Measurements from ENCODE around the gene EPM2A. TPM values are rescaled to one million over a fixed set of nuclear protein-coding genes. Genes with fewer than 3 reads are reported as not detected.

Gene EPM2A
- total and polyA plus RNA-seq, 2 experiments from 2014 or later: 6.9 to 9.3 TPM

DNA sequence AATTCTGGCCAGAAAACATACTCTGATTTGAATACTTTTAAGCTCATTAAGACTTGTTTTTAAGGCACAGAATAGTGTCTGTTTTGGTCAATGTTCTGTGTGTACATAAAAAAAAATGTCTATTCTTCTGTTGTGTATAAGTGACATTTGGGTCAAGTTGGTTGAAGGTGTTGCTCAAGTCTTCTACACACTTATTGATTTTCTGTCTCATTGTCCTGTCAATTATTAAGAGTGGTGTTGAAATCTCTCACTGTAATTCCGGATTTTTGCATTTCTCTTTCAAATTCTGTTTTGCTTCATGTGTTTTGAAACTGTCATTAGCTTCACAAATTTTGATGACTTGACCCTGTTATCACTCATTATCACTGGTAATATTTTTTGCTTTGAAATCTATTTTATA lies 37.5 kb upstream of the EPM2A start:
- WGBS (ENCODE audit: low lambda C conversion rate, missing lambda C conversion rate): 89% methylated on average over 1 of the region's 1 CpG
- no peak overlapping the region for H3K4me3 ChIP-seq
- H3K4me1 ChIP-seq (ENCODE audit: insufficient read depth): no peaks in the 10 kb centered on the region
- no peak overlapping the region for H2AFZ ChIP-seq
- H4K20me1 ChIP-seq (ENCODE audit: insufficient read depth, poor library complexity, severe bottlenecking): no peaks in the 10 kb centered on the region
- no peak overlapping the region for H3K27ac ChIP-seq
- H3K27me3 ChIP-seq: no peaks in the 10 kb centered on the region
- no peaks in the 10 kb centered on the region for H3K9me2 ChIP-seq (replicated peaks; ENCODE audit: insufficient read depth)
- no peak for TF ChIP-seq EZH2phosphoT487 (IDR thresholded peaks at IDR 0.05; ENCODE audit: low read depth, severe bottlenecking, unreplicated experiment)
- TF ChIP-seq, protein P1, sequence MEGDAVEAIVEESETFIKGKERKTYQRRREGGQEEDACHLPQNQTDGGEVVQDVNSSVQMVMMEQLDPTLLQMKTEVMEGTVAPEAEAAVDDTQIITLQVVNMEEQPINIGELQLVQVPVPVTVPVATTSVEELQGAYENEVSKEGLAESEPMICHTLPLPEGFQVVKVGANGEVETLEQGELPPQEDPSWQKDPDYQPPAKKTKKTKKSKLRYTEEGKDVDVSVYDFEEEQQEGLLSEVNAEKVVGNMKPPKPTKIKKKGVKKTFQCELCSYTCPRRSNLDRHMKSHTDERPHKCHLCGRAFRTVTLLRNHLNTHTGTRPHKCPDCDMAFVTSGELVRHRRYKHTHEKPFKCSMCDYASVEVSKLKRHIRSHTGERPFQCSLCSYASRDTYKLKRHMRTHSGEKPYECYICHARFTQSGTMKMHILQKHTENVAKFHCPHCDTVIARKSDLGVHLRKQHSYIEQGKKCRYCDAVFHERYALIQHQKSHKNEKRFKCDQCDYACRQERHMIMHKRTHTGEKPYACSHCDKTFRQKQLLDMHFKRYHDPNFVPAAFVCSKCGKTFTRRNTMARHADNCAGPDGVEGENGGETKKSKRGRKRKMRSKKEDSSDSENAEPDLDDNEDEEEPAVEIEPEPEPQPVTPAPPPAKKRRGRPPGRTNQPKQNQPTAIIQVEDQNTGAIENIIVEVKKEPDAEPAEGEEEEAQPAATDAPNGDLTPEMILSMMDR (IDR thresholded peaks at IDR 0.05; ENCODE audit: poor library complexity): no peak
- no peak for TF ChIP-seq EZH2 (IDR thresholded peaks at IDR 0.05; ENCODE audit: borderline replicate concordance)
- no peaks in the 10 kb centered on the region for H3K79me2 ChIP-seq
- no peaks in the 10 kb centered on the region for H3K9me3 ChIP-seq (ENCODE audit: low read depth)
- no peaks in the 10 kb centered on the region for H3K36me3 ChIP-seq (replicated peaks; ENCODE audit: insufficient read depth, low read depth)
- H3K4me2 ChIP-seq: no peak overlapping the region
- no peak for DNase-seq (ENCODE audit: low spot score)

DNA sequence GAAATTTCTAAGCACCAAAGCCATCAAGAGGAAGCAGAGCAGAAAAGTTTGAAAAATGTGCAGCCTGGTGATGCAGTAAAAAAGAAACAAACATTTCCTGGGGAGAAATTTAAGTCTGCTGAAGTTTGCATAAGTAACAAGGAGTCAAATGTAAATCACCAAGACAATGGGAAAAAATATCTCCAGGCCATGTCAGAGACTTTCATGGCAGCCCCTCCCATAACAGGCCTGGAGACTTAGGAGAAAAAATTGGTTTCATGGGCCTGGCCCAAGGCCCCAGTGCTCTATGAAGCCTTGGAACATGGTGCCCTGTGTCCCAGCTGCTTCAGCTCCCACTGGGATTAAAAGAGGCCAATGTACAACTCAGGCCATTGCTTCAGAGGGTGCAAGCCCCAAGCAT lies 30.1 kb upstream of the EPM2A start:
- Histone ChIP-seq H3K4me2 (no peak overlapping the region), H3K36me3 (replicated peaks; ENCODE audit: insufficient read depth, low read depth) (no peaks in the 10 kb centered on the region), H3K4me1 (ENCODE audit: insufficient read depth) (no peaks in the 10 kb centered on the region), H3K9me2 (replicated peaks; ENCODE audit: insufficient read depth) (no peaks in the 10 kb centered on the region), H3K79me2 (no peaks in the 10 kb centered on the region), H3K27ac (no peak overlapping the region), H3K4me3 (no peak overlapping the region), H3K9me3 (ENCODE audit: low read depth) (no peaks in the 10 kb centered on the region), H4K20me1 (ENCODE audit: insufficient read depth, poor library complexity, severe bottlenecking) (no peaks in the 10 kb centered on the region), H3K27me3 (no peaks in the 10 kb centered on the region), H2AFZ (no peak overlapping the region)
- TF ChIP-seq EZH2phosphoT487 (IDR thresholded peaks at IDR 0.05; ENCODE audit: low read depth, severe bottlenecking, unreplicated experiment): no peak
- TF ChIP-seq, protein P1 (IDR thresholded peaks at IDR 0.05; ENCODE audit: poor library complexity): no peak
- no peak for TF ChIP-seq EZH2 (IDR thresholded peaks at IDR 0.05; ENCODE audit: borderline replicate concordance)
- no peak for DNase-seq (ENCODE audit: low spot score)

DNA sequence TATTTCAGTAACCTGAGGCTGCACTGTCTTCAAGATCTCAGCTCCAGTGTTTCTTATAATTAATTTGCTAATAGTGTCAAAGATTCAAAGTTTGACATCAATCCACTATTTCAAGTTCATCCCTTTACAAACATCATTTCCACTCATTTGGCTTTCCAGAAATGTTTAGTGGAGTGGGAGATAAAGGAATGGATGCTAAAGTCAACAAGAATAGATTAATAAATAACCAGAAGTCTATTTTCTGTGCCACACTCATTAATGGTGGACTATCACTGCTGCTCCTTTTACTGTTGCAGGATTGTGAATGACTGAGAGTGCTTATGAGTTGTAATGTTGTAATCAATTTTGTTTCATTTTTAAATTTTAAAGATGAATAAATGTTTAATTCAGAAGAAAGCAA lies 28.4 kb upstream of the EPM2A start:
- no peak for DNase-seq (ENCODE audit: low spot score)
- no peaks in the 10 kb centered on the region for H3K79me2 ChIP-seq
- no peaks in the 10 kb centered on the region for H3K9me2 ChIP-seq (replicated peaks; ENCODE audit: insufficient read depth)
- no peak overlapping the region for H2AFZ ChIP-seq
- no peak overlapping the region for H3K4me2 ChIP-seq
- no peak overlapping the region for H3K27ac ChIP-seq
- no peaks in the 10 kb centered on the region for H3K27me3 ChIP-seq
- H3K9me3 ChIP-seq (ENCODE audit: low read depth): no peaks in the 10 kb centered on the region
- TF ChIP-seq, protein P1 (IDR thresholded peaks at IDR 0.05; ENCODE audit: poor library complexity): no peak
- TF ChIP-seq EZH2phosphoT487 (IDR thresholded peaks at IDR 0.05; ENCODE audit: low read depth, severe bottlenecking, unreplicated experiment) (no peak), EZH2 (IDR thresholded peaks at IDR 0.05; ENCODE audit: borderline replicate concordance) (no peak)
- H3K36me3 ChIP-seq (replicated peaks; ENCODE audit: insufficient read depth, low read depth): no peaks in the 10 kb centered on the region
- no peaks in the 10 kb centered on the region for H4K20me1 ChIP-seq (ENCODE audit: insufficient read depth, poor library complexity, severe bottlenecking)
- H3K4me1 ChIP-seq (ENCODE audit: insufficient read depth): no peaks in the 10 kb centered on the region
- H3K4me3 ChIP-seq: no peak overlapping the region

DNA sequence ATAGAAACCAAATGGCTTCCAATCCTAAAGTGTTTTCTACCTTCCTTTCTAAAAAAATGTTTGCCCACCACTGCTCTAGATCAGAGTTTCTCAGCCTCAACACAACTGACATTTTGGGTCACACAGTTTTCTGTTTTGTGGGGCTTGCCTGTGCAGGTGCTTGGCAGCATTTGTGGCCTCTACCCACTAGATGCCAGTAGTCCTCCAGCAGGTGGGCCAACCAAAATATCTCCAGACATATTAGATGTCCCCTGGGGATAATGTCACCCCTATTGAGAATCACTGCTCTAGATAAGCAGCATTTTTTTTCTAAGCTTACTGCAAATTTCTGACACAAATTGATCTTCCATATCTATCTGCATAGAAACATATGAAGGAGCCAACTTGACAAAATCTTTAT lies 26.3 kb upstream of the EPM2A start:
- no peaks in the 10 kb centered on the region for H3K4me1 ChIP-seq (ENCODE audit: insufficient read depth)
- H3K4me3 ChIP-seq: no peak overlapping the region
- no peaks in the 10 kb centered on the region for H3K79me2 ChIP-seq
- no peaks in the 10 kb centered on the region for H3K36me3 ChIP-seq (replicated peaks; ENCODE audit: insufficient read depth, low read depth)
- H3K27ac ChIP-seq: no peak overlapping the region
- no peak overlapping the region for H3K4me2 ChIP-seq
- TF ChIP-seq EZH2phosphoT487 (IDR thresholded peaks at IDR 0.05; ENCODE audit: low read depth, severe bottlenecking, unreplicated experiment) (no peak), EZH2 (IDR thresholded peaks at IDR 0.05; ENCODE audit: borderline replicate concordance) (no peak)
- TF ChIP-seq, protein P1 (IDR thresholded peaks at IDR 0.05; ENCODE audit: poor library complexity): no peak
- H3K9me2 ChIP-seq (replicated peaks; ENCODE audit: insufficient read depth): no peaks in the 10 kb centered on the region
- no peak for DNase-seq (ENCODE audit: low spot score)
- no peaks in the 10 kb centered on the region for H3K9me3 ChIP-seq (ENCODE audit: low read depth)
- H4K20me1 ChIP-seq (ENCODE audit: insufficient read depth, poor library complexity, severe bottlenecking): no peaks in the 10 kb centered on the region
- no peaks in the 10 kb centered on the region for H3K27me3 ChIP-seq
- H2AFZ ChIP-seq: no peak overlapping the region
